Testis (tissue), 3 donors: Measurements from ENCODE around the gene SEC14L6. TPM values are rescaled to one million over a fixed set of nuclear protein-coding genes. Genes with fewer than 3 reads are reported as not detected.

ENCODE experiments used
- DNase-seq: peaks from one replicate; pipeline ENCODE4 v3.0.0-alpha.2; 2019
- H3K27ac ChIP-seq, 2 donors: fragments of 200-600 bp; sonication (generic); one replicate each; pipeline ENCODE4 v1.5.1; 2019
- H3K27me3 ChIP-seq: fragments of 200-600 bp; sonication (generic); one replicate; pipeline ENCODE4 v1.5.1; 2019
- H3K36me3 ChIP-seq: fragments of 200-600 bp; sonication (generic); one replicate; pipeline ENCODE4 v1.5.1; 2017; ENCODE audit warnings: low read depth; ENCODE audit errors: missing control alignments
- H3K4me1 ChIP-seq: fragments of 200-600 bp; sonication (generic); one replicate; pipeline ENCODE4 v1.5.1; 2019
- H3K4me3 ChIP-seq, 2 donors: fragments of 200-600 bp; sonication (generic); one replicate each; pipeline ENCODE4 v1.5.1; 2017 to 2019
- H3K9me3 ChIP-seq: fragments of 200-600 bp; sonication (generic); one replicate; pipeline ENCODE4 v1.5.1; 2017
- CTCF ChIP-seq, 3 experiments: fragments of 450-650 bp in 2 of 3; fragments of 200-600 bp in 1 of 3; sonication (generic) in 1 of 3; IDR thresholded peaks; one replicate each; pipeline ENCODE4 v1.5.1; 2016 to 2019; ENCODE audit warnings: antibody characterized with exemption in 3 of 3, mild to moderate bottlenecking in 2 of 3, moderate library complexity in 1 of 3
- POLR2A ChIP-seq: fragments of 450-650 bp; IDR thresholded peaks from one replicate; pipeline ENCODE4 v1.6.1; 2017; ENCODE audit warnings: antibody characterized with exemption, mild to moderate bottlenecking, moderate library complexity
- WGBS, 2 donors: methylation state at CpG; one replicate each; pipeline ENCODE4 v1.1.5; 2018; 5-methylcytosine and 5-hydroxymethylcytosine counted together
- intact Hi-C: fragments of 100-400 bp; cut with DNase I; formaldehyde crosslinking; loops from one replicate; pipeline ENCODE4 v1.15.1; 2023; ENCODE audit warnings: low total_unique reads
- polyA plus RNA-seq: library from polyadenylated mRNA; stranded (reverse); fragments of 350-450 nt; fragmentation: Illumina TruSeq; extraction: RNeasy Lipid Tissue Mini Kit (QIAGEN cat#74804); gene quantifications from one replicate; pipeline ENCODE4 v1.2.3, GENCODE V29; 2014; ENCODE audit warnings: low read depth, low replicate concordance; ENCODE audit not compliant: insufficient read depth
- total RNA-seq, 2 donors: library from RNA; depleted of rRNA; stranded (reverse); fragments of >200 nt; gene quantifications; one replicate each; pipeline ENCODE4 v1.2.3, GENCODE V29; 2016

SEC14L6 gene
- total and polyA plus RNA-seq, 3 donors from 2014 or later = 12.3 to 28.2 (median 17.0) TPM

GRCh38 chr22:30516731-30517130 lies 29.8 kb downstream of the SEC14L6 start:
- no peak for DNase-seq
- Histone ChIP-seq H3K27me3 (no peaks in the 10 kb centered on the region), H3K9me3 (no peaks in the 10 kb centered on the region), H3K36me3 (no peaks in the 10 kb centered on the region), H3K27ac (no peak overlapping the region), H3K4me3 (no peak overlapping the region), H3K4me1 (no peaks in the 10 kb centered on the region)
- 85 to 89% methylated on average over 5 of the region's 5 CpGs for WGBS, 2 donors
- intact Hi-C loops = no loop called here
- TF ChIP-seq CTCF (IDR thresholded peaks at IDR 0.05) (no peak), POLR2A (no peak)

- intact Hi-C loops = no loop called here
- Histone ChIP-seq H3K9me3 (no peaks in the 10 kb centered on the region), H3K4me3 (no peak overlapping the region), H3K27me3 (no peaks in the 10 kb centered on the region), H3K27ac (no peak overlapping the region), H3K4me1 (no peaks in the 10 kb centered on the region), H3K36me3 (no peaks in the 10 kb centered on the region)
- TF ChIP-seq CTCF (IDR thresholded peaks at IDR 0.05) = no peak
- no peak for TF ChIP-seq POLR2A
- DNase-seq = no peak
- 92 to 93% methylated on average over 6 of the region's 6 CpGs for WGBS, 2 donors
These were observed 30.3 kb downstream of the SEC14L6 start for GRCh38 chr22:30516273-30516672.

- Histone ChIP-seq H3K27ac (no peak overlapping the region), H3K27me3 (no peaks in the 10 kb centered on the region), H3K36me3 (no peaks in the 10 kb centered on the region), H3K9me3 (no peaks in the 10 kb centered on the region), H3K4me3 (no peak overlapping the region), H3K4me1 (no peaks in the 10 kb centered on the region)
- no peak for DNase-seq
- intact Hi-C loops = no loop called here
- TF ChIP-seq CTCF (IDR thresholded peaks at IDR 0.05) (no peak), POLR2A (no peak)
- WGBS, 2 donors = 92 to 100% methylated on average over 2 to 4 of the region's 4 CpGs
These were observed 32.3 kb downstream of the SEC14L6 start for GRCh38 chr22:30514252-30514651.

GRCh38 chr22:30513462-30513861 lies 33.1 kb downstream of the SEC14L6 start:
- TF ChIP-seq CTCF (IDR thresholded peaks at IDR 0.05) = no peak
- no peak for TF ChIP-seq POLR2A
- Histone ChIP-seq H3K4me3 (no peak overlapping the region), H3K27ac (no peak overlapping the region), H3K4me1 (no peaks in the 10 kb centered on the region), H3K36me3 (no peaks in the 10 kb centered on the region), H3K9me3 (no peaks in the 10 kb centered on the region), H3K27me3 (no peaks in the 10 kb centered on the region)
- no peak for DNase-seq
- intact Hi-C loops = no loop called here
- 90 to 92% methylated on average over 6 of the region's 6 CpGs for WGBS, 2 donors

GRCh38 chr22:30511911-30512310 lies 34.6 kb downstream of the SEC14L6 start:
- no peaks in the 10 kb centered on the region for H3K36me3 ChIP-seq
- no peak for TF ChIP-seq CTCF (IDR thresholded peaks at IDR 0.05)
- TF ChIP-seq POLR2A = no peak
- H3K27me3 ChIP-seq = no peaks in the 10 kb centered on the region
- 69 to 81% methylated on average over 7 of the region's 7 CpGs for WGBS, 2 donors
- intact Hi-C loops = no loop called here
- no peak overlapping the region for H3K27ac ChIP-seq
- DNase-seq = peak; percentile 78
- no peaks in the 10 kb centered on the region for H3K4me1 ChIP-seq
- H3K9me3 ChIP-seq = no peaks in the 10 kb centered on the region
- no peak overlapping the region for H3K4me3 ChIP-seq
